ENCODE data around the gene SLC51A.
"Not testable (repeated sequence)": the region's sequence is repeated elsewhere in the genome, so short reads cannot be mapped to it uniquely, and the experiment has no call there.

The SLC51A gene

GRCh38 chr3:196179380-196180308 lies 36.7 kb upstream of the SLC51A start:
- no peaks in the 10 kb centered on the region for H3K36me3 ChIP-seq (ENCODE audit: insufficient read depth, low read length)
- peak overlapping the region; percentile 63 for H3K4me2 ChIP-seq (ENCODE audit: low read length)
- H3K4me1 ChIP-seq (ENCODE audit: control insufficient read depth, insufficient read depth, low read length) = peaks cover 12% of the 10 kb centered on the region
- no peaks in the 10 kb centered on the region for H3K9me3 ChIP-seq (replicated peaks; ENCODE audit: low read length)
- H3K4me3 ChIP-seq (ENCODE audit: low read length) = peak overlapping the region; percentile 26
- H3K27me3 ChIP-seq (ENCODE audit: control insufficient read depth, insufficient read depth, low read length) = peaks cover 10% of the 10 kb centered on the region
- no peak overlapping the region for H3K9ac ChIP-seq (ENCODE audit: low read depth, low read length)

DNA sequence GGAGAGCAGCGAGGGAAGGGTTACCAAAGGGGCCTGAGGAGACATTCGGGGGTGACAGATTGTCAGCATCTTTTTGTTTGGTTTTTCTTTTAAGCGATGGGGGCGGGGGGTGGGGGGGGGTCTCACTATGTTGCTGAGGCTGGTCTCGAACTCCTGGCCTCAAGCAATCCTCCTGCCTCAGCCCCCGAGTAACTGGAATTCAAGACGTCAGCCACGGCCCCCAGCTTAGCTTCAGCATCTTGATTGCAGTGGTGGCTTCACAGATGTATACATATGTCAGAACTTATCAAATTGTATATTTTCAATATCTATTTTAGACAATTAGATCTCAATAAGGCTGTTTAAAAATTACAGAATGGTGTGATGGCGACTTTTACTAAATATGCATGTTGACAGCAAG lies 36.0 kb upstream of the SLC51A start:
- Histone ChIP-seq H3K9me3 (replicated peaks; ENCODE audit: low read length) (no peaks in the 10 kb centered on the region), H3K4me2 (ENCODE audit: low read length) (peak overlapping the region; percentile 63), H3K36me3 (ENCODE audit: insufficient read depth, low read length) (no peaks in the 10 kb centered on the region), H3K4me1 (ENCODE audit: control insufficient read depth, insufficient read depth, low read length) (peaks cover 12% of the 10 kb centered on the region), H3K4me3 (ENCODE audit: low read length) (no peak overlapping the region), H3K9ac (ENCODE audit: low read depth, low read length) (no peak overlapping the region), H3K27me3 (ENCODE audit: control insufficient read depth, insufficient read depth, low read length) (peaks cover 10% of the 10 kb centered on the region)

- Histone ChIP-seq H3K36me3 (ENCODE audit: insufficient read depth, low read length) (no peaks in the 10 kb centered on the region), H3K4me3 (ENCODE audit: low read length) (no peak overlapping the region), H3K4me2 (ENCODE audit: low read length) (no peak overlapping the region), H3K9ac (ENCODE audit: low read depth, low read length) (no peak overlapping the region), H3K9me3 (replicated peaks; ENCODE audit: low read length) (no peaks in the 10 kb centered on the region), H3K27me3 (ENCODE audit: control insufficient read depth, insufficient read depth, low read length) (peaks cover 10% of the 10 kb centered on the region), H3K4me1 (ENCODE audit: control insufficient read depth, insufficient read depth, low read length) (peaks cover 12% of the 10 kb centered on the region)
These were observed 35.2 kb upstream of the SLC51A start for GRCh38 chr3:196181127-196181546.

- H3K36me3 ChIP-seq (ENCODE audit: insufficient read depth, low read length); H3K4me2 ChIP-seq (ENCODE audit: low read length); H3K4me3 ChIP-seq (ENCODE audit: low read length); H3K9ac ChIP-seq (ENCODE audit: low read depth, low read length); H3K9me3 ChIP-seq (replicated peaks; ENCODE audit: low read length): not testable (repeated sequence)
- H3K27me3 ChIP-seq (ENCODE audit: control insufficient read depth, insufficient read depth, low read length) = peaks cover 12% of the 10 kb centered on the region
- peaks cover 11% of the 10 kb centered on the region for H3K4me1 ChIP-seq (ENCODE audit: control insufficient read depth, insufficient read depth, low read length)
These were observed 32.2 kb upstream of the SLC51A start for GRCh38 chr3:196184169-196184432.

DNA sequence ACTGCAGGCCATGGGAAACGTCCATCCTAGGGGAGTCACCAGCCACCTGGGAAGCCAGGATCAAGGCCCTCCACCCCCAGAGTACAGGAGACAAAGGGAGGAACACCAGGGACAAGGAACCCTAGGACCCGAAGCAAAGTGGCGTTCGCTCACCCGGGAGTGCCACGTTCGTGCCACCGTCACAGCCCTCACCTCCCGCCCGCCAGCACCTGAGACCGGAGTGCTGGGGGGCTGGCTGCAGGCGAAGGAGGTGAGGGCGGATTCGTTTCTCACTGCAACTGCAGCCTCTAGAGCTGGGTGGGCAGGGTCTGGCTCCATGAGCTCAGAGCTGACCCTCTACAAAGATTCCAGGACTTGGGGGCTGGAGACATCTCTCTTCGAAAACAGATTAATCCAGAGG lies 31.5 kb upstream of the SLC51A start:
- peaks cover 3% of the 10 kb centered on the region for H3K4me1 ChIP-seq (ENCODE audit: control insufficient read depth, insufficient read depth, low read length)
- H3K9ac ChIP-seq (ENCODE audit: low read depth, low read length) = no peak overlapping the region
- H3K36me3 ChIP-seq (ENCODE audit: insufficient read depth, low read length) = no peaks in the 10 kb centered on the region

DNA sequence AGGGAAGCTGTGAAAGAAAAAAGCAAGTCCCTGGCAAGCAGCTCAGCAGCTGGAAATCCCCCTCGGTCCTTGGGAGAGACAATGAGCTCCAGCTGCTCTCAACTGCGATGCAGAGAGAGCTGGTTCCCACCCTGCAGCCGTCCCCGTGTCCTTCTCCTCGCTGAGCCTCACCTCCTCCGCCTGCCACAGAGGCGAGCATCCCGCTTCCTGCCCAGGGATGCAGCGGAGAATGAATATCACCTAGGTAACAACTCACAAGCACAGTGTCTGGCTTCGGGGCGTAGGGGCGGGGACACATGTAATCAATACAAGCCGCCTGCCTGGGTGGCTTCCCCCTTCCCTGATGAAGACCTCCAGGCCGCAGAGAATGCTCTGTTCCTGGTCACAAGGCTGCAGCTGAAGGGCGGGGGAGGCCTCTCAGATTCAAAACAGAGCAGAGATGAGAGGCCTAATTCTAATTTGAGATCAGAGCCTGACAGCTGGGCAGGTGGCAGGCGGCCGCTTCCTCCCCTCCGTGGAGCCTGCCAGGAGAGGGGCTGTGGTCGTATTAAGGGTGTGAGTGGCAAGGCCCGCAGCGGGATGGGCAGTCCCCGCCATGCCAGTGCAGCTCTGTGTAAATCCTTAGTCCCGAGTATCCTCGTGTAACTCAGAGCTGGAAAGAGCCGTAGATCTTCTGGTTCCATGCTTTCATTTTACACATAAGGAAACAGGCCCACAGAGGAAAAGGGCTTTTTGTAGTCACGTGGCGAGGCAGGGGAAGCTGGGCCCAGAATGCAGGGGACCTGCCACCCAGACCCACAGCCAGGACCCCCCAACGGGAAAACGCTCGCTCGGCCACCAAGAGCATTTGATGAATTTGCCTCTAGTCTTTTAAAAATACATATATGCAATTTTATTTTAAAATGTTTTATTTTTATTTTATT lies 29.4 kb upstream of the SLC51A start:
- Histone ChIP-seq H3K9me3 (replicated peaks; ENCODE audit: low read length) (no peaks in the 10 kb centered on the region), H3K4me1 (ENCODE audit: control insufficient read depth, insufficient read depth, low read length) (no peaks in the 10 kb centered on the region), H3K27me3 (ENCODE audit: control insufficient read depth, insufficient read depth, low read length) (peaks cover 7% of the 10 kb centered on the region), H3K9ac (ENCODE audit: low read depth, low read length) (no peak overlapping the region), H3K4me2 (ENCODE audit: low read length) (peak overlapping the region; percentile 40), H3K4me3 (ENCODE audit: low read length) (no peak overlapping the region), H3K36me3 (ENCODE audit: insufficient read depth, low read length) (no peaks in the 10 kb centered on the region)

More for the DNA sequence above, 31.5 kb upstream of the SLC51A start:
- no peak overlapping the region for H3K4me2 ChIP-seq (ENCODE audit: low read length)
- H3K4me3 ChIP-seq (ENCODE audit: low read length) = no peak overlapping the region
- H3K9me3 ChIP-seq (replicated peaks; ENCODE audit: low read length) = no peaks in the 10 kb centered on the region
- peaks cover 12% of the 10 kb centered on the region for H3K27me3 ChIP-seq (ENCODE audit: control insufficient read depth, insufficient read depth, low read length)

DNA sequence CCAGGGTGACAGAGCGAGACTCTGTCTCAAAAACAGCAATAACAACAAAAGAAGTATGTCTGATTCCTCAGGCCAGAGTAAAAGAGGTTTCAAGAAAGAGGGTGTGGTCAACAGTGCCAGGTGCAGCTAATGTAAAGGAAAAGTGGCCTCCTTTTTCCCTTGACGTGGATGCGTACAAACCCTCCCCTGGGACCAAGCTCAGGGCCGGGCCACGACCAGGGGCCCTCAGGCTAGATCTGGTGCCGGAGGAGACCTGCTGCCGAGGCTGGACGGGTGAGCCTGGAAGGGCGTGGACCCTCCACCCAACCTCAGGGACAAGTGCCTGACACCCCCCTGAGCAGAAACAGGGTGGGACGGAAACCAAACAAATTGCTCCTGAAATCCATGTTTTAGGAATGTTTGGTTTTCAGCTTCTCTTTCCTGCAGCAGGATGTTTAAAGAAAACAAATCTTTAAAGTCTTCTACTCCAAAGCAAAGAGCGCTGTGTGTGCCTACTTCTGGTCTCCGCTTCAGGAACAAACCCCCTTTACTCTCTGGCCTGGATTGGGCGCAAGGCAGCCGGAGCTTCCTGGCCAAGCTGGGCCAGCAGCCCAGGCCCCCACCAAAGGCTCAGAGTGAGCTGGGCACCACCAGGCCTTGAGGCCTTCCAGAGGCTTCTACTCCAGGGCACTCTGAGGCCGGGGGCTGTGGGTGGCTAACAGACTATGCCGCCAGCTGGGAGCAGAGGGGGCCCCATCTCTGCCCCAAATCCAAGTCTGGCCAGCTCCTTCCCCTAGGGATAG lies 26.6 kb upstream of the SLC51A start:
- Histone ChIP-seq H3K4me1 (ENCODE audit: control insufficient read depth, insufficient read depth, low read length) (no peaks in the 10 kb centered on the region), H3K27me3 (ENCODE audit: control insufficient read depth, insufficient read depth, low read length) (peaks cover 7% of the 10 kb centered on the region), H3K9me3 (replicated peaks; ENCODE audit: low read length) (no peaks in the 10 kb centered on the region), H3K4me3 (ENCODE audit: low read length) (no peak overlapping the region), H3K4me2 (ENCODE audit: low read length) (no peak overlapping the region), H3K36me3 (ENCODE audit: insufficient read depth, low read length) (no peaks in the 10 kb centered on the region), H3K9ac (ENCODE audit: low read depth, low read length) (no peak overlapping the region)

GRCh38 chr3:196192036-196192523 lies 24.3 kb upstream of the SLC51A start:
- Histone ChIP-seq H3K27me3 (ENCODE audit: control insufficient read depth, insufficient read depth, low read length) (no peaks in the 10 kb centered on the region), H3K9me3 (replicated peaks; ENCODE audit: low read length) (no peaks in the 10 kb centered on the region), H3K4me3 (ENCODE audit: low read length) (no peak overlapping the region), H3K4me2 (ENCODE audit: low read length) (no peak overlapping the region), H3K9ac (ENCODE audit: low read depth, low read length) (no peak overlapping the region), H3K4me1 (ENCODE audit: control insufficient read depth, insufficient read depth, low read length) (no peaks in the 10 kb centered on the region), H3K36me3 (ENCODE audit: insufficient read depth, low read length) (no peaks in the 10 kb centered on the region)

GRCh38 chr3:196192524-196193051 lies 23.7 kb upstream of the SLC51A start:
- no peaks in the 10 kb centered on the region for H3K27me3 ChIP-seq (ENCODE audit: control insufficient read depth, insufficient read depth, low read length)
- H3K9me3 ChIP-seq (replicated peaks; ENCODE audit: low read length) = no peaks in the 10 kb centered on the region
- H3K4me3 ChIP-seq (ENCODE audit: low read length) = no peak overlapping the region
- no peaks in the 10 kb centered on the region for H3K4me1 ChIP-seq (ENCODE audit: control insufficient read depth, insufficient read depth, low read length)
- no peak overlapping the region for H3K4me2 ChIP-seq (ENCODE audit: low read length)
- no peaks in the 10 kb centered on the region for H3K36me3 ChIP-seq (ENCODE audit: insufficient read depth, low read length)
- H3K9ac ChIP-seq (ENCODE audit: low read depth, low read length) = no peak overlapping the region

- Histone ChIP-seq H3K36me3 (ENCODE audit: insufficient read depth, low read length) (no peaks in the 10 kb centered on the region), H3K9me3 (replicated peaks; ENCODE audit: low read length) (no peaks in the 10 kb centered on the region), H3K4me2 (ENCODE audit: low read length) (no peak overlapping the region), H3K4me1 (ENCODE audit: control insufficient read depth, insufficient read depth, low read length) (no peaks in the 10 kb centered on the region), H3K4me3 (ENCODE audit: low read length) (no peak overlapping the region), H3K9ac (ENCODE audit: low read depth, low read length) (no peak overlapping the region), H3K27me3 (ENCODE audit: control insufficient read depth, insufficient read depth, low read length) (no peaks in the 10 kb centered on the region)
These were observed 23.1 kb upstream of the SLC51A start for GRCh38 chr3:196193133-196193735.

Data from skeletal muscle satellite cell (primary cell).